ENCODE results near the gene PJA2. TPM values are rescaled to one million over a fixed set of nuclear protein-coding genes. Genes with fewer than 3 reads are reported as not detected.

Gene PJA2
- total RNA-seq, 4 donors from 2014 or later: 43.5 to 68.1 (median 65.0) TPM

GRCh38 chr5:109364977-109365376, 44.8 kb downstream of the PJA2 start:
- Histone ChIP-seq H3K27ac (no peak overlapping the region), H3K4me3 (no peak overlapping the region), H3K27me3 (no peaks in the 10 kb centered on the region), H3K4me1 (no peaks in the 10 kb centered on the region), H3K9me3 (no peaks in the 10 kb centered on the region), H3K36me3 (peaks cover 60% of the 10 kb centered on the region)
- no peak for TF ChIP-seq POLR2A (IDR thresholded peaks at IDR 0.05)
- TF ChIP-seq EP300 (IDR thresholded peaks at IDR 0.05): no peak
- TF ChIP-seq CTCF (IDR thresholded peaks at IDR 0.05): no peak
- TF ChIP-seq POLR2AphosphoS5 (IDR thresholded peaks at IDR 0.05): no peak
- no peak for DNase-seq (ENCODE audit: low spot score in 2 of 2)
- WGBS: 91% methylated on average over 3 of the region's 3 CpGs

DNA sequence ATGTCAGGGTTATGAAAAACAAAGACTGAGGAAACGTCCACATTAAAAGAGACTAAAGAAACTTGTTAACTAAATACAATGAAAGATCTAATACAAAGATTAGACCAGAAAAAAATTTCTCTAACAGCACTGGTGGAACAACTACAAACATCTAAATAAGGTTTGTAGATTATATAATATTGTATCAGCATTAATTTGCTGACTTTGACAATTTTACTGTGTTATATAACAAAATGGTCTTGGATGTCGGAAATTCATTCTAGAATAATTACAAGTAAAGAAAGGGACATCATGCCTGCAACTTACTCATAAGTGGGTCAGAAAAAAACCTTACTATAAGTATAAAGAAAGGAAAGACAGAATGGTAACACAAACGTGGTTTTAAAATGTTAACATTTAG, 50.1 kb downstream of the PJA2 start:
- peaks cover 44% of the 10 kb centered on the region for H3K36me3 ChIP-seq
- H3K9me3 ChIP-seq: no peaks in the 10 kb centered on the region
- TF ChIP-seq POLR2A (IDR thresholded peaks at IDR 0.05) (no peak), POLR2AphosphoS5 (IDR thresholded peaks at IDR 0.05) (no peak), EP300 (IDR thresholded peaks at IDR 0.05) (no peak), CTCF (IDR thresholded peaks at IDR 0.05) (no peak)
- H3K27ac ChIP-seq: no peak overlapping the region
- no peak overlapping the region for H3K4me3 ChIP-seq
- H3K27me3 ChIP-seq: no peaks in the 10 kb centered on the region
- no peak for DNase-seq (ENCODE audit: low spot score in 2 of 2)
- WGBS: 85% methylated on average over 3 of the region's 3 CpGs
- H3K4me1 ChIP-seq: no peaks in the 10 kb centered on the region

DNA sequence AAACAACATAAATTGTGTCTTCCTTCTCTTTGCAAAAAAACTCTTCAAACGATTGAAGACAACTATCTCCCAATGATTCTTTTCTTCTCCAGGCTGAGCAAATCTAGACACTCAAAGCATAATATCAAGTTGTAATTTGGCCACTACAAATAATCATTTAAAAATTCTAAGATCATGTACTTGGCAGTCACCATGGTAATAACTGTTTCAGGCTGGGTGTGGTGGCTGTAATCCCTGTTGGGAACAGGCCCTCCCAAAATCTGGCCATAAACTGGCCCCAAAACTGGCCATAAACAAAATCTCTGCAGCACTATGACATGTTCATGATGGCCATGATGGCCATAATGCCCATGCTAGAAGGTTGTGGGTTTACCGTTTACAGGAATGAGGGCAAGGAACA, 52.0 kb downstream of the PJA2 start:
- H3K9me3 ChIP-seq: no peaks in the 10 kb centered on the region
- peaks cover 43% of the 10 kb centered on the region for H3K36me3 ChIP-seq
- WGBS: 75% methylated on average over 2 of the region's 2 CpGs
- no peak overlapping the region for H3K27ac ChIP-seq
- no peak for DNase-seq (ENCODE audit: low spot score in 2 of 2)
- no peaks in the 10 kb centered on the region for H3K27me3 ChIP-seq
- no peak for TF ChIP-seq POLR2A (IDR thresholded peaks at IDR 0.05)
- TF ChIP-seq CTCF (IDR thresholded peaks at IDR 0.05): no peak
- TF ChIP-seq EP300 (IDR thresholded peaks at IDR 0.05): no peak
- no peak for TF ChIP-seq POLR2AphosphoS5 (IDR thresholded peaks at IDR 0.05)
- no peaks in the 10 kb centered on the region for H3K4me1 ChIP-seq
- H3K4me3 ChIP-seq: no peak overlapping the region

- H3K9me3 ChIP-seq: no peaks in the 10 kb centered on the region
- WGBS: 92% methylated on average over 2 of the region's 2 CpGs
- H3K4me3 ChIP-seq: no peak overlapping the region
- no peak for DNase-seq (ENCODE audit: low spot score in 2 of 2)
- H3K4me1 ChIP-seq: no peaks in the 10 kb centered on the region
- no peak overlapping the region for H3K27ac ChIP-seq
- H3K27me3 ChIP-seq: no peaks in the 10 kb centered on the region
- H3K36me3 ChIP-seq: peaks cover 20% of the 10 kb centered on the region
- TF ChIP-seq CTCF (IDR thresholded peaks at IDR 0.05): no peak
- TF ChIP-seq POLR2A (IDR thresholded peaks at IDR 0.05): no peak
- TF ChIP-seq POLR2AphosphoS5 (IDR thresholded peaks at IDR 0.05): no peak
- no peak for TF ChIP-seq EP300 (IDR thresholded peaks at IDR 0.05)
Measured at GRCh38 chr5:109354761-109355160, 55.0 kb downstream of the PJA2 start.

DNA sequence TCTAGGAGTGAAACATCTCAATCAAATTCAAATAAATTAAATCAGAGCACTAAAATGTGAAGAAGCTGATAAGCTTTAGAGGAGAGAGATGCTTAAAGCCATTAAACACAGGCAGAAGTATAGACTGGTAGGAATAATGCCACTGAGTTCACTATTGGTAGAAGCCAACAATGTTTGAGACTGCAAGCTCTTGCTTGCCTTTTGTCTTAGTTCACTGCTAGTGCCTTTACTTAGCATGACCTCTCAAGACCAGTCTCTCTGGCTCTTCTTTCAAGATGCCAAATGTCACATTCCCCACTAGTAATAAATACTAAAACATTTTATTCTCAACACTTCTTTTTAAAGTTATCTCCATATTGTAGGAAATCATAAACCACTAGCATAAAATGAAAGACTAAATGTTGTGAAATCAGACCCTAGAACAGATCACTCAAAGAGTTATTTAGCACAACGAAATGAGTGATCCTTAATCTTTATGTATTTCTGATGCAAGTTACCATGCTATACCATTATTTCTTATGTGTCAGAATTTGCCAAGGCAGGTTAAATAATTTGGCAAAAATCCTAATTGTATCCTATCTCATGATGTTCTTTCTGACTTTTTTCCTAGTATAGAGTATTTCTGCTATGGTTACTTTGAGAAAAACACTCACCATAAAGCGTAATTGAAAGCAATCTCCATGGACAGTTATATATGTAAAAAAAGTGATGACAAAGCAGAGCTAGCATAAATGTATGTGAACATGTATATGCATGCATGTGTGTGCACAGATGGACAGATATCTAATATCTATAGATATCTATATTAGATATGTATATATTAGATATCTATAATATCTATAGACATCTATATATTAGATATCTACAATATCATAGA, 57.5 kb downstream of the PJA2 start:
- 89% methylated on average over 2 of the region's 2 CpGs for WGBS
- DNase-seq (ENCODE audit: low spot score in 2 of 2): no peak
- TF ChIP-seq EP300 (IDR thresholded peaks at IDR 0.05) (no peak), POLR2A (IDR thresholded peaks at IDR 0.05) (no peak), CTCF (IDR thresholded peaks at IDR 0.05) (no peak), POLR2AphosphoS5 (IDR thresholded peaks at IDR 0.05) (no peak)
- no peak overlapping the region for H3K4me3 ChIP-seq
- no peaks in the 10 kb centered on the region for H3K27me3 ChIP-seq
- H3K9me3 ChIP-seq: no peaks in the 10 kb centered on the region
- H3K4me1 ChIP-seq: peaks cover 4% of the 10 kb centered on the region
- H3K27ac ChIP-seq: no peak overlapping the region
- H3K36me3 ChIP-seq: peaks cover 19% of the 10 kb centered on the region

Measured in suprapubic skin (tissue), 4 donors.